IMR-90 (cell line): ENCODE results near the gene TBPL2. TPM values are rescaled to one million over a fixed set of nuclear protein-coding genes. Genes with fewer than 3 reads are reported as not detected.

ENCODE experiments used
- ATAC-seq: fragments of 200-7000 bp; cut with Tn5 transposase; 2 replicates; pipeline ENCODE4 v1.9.1; 2020; ENCODE audit warnings: low read depth, mild to moderate bottlenecking, moderate library complexity
- BruUV-seq: library from RNA; stranded (reverse); fragments of 400-500 nt; replicated peaks from 2 replicates; lab custom pipeline; 2021; lab: Mats Ljungman, UMichigan
- CTCF ChIA-PET: fragments of 300-600 bp; formaldehyde crosslinking; extraction: SDS; loops from one replicate; lab custom pipeline; 2021; ENCODE audit warnings: antibody characterized with exemption; lab: Yijun Ruan, JAX
- POLR2A ChIA-PET: fragments of 300-600 bp; sonication (Branson Sonifier 250); formaldehyde crosslinking; loops from one replicate; lab custom pipeline; 2022; ENCODE audit warnings: antibody characterized with exemption; ENCODE audit not compliant: unreplicated experiment; lab: Charles Lee
- DNase-seq: peaks from one replicate; pipeline ENCODE4 v3.0.0; 2013
- H2AFZ ChIP-seq: replicated peaks from 2 replicates; pipeline ENCODE3; 2013; ENCODE audit warnings: low read length, mild to moderate bottlenecking; ENCODE audit not compliant: poor library complexity
- H2AK5ac ChIP-seq: 2 replicates; pipeline ENCODE4 v1.6.1; 2013; ENCODE audit warnings: low read depth, low read length, inconsistent platforms
- H2AK9ac ChIP-seq: replicated peaks from 2 replicates; pipeline ENCODE3; 2013; ENCODE audit warnings: mild to moderate bottlenecking, low read depth, low read length, moderate library complexity; ENCODE audit not compliant: poor library complexity
- H2BK120ac ChIP-seq: 2 replicates; pipeline ENCODE4 v1.6.1; 2013; ENCODE audit warnings: low read depth, low read length, inconsistent platforms
- H2BK15ac ChIP-seq: 3 replicates; pipeline ENCODE4 v1.6.1; 2013; ENCODE audit warnings: low read depth, low read length, inconsistent platforms
- H2BK20ac ChIP-seq: 2 replicates; pipeline ENCODE4 v1.6.1; 2013; ENCODE audit warnings: low read depth, mild to moderate bottlenecking, inconsistent platforms, low read length, moderate library complexity
- H2BK5ac ChIP-seq: 2 replicates; pipeline ENCODE4 v1.6.1; 2013; ENCODE audit warnings: mild to moderate bottlenecking, low read depth, low read length, inconsistent platforms; ENCODE audit not compliant: poor library complexity, severe bottlenecking
- H3K14ac ChIP-seq: replicated peaks from 2 replicates; pipeline ENCODE4 v1.6.1; 2013; ENCODE audit warnings: low read depth, low read length, inconsistent platforms
- H3K18ac ChIP-seq: 2 replicates; pipeline ENCODE4 v1.6.1; 2013; ENCODE audit warnings: low read depth, low read length, control low read depth
- H3K23ac ChIP-seq: 2 replicates; pipeline ENCODE4 v1.6.1; 2013; ENCODE audit warnings: low read depth, low read length, inconsistent platforms
- H3K27ac ChIP-seq: 2 replicates; pipeline ENCODE4 v1.5.1; 2013; ENCODE audit warnings: mild to moderate bottlenecking, control low read depth, low read length; ENCODE audit not compliant: insufficient read depth
- H3K27me3 ChIP-seq: 2 replicates; pipeline ENCODE4 v1.6.1; 2013; ENCODE audit warnings: low read length; ENCODE audit not compliant: control insufficient read depth, insufficient read depth
- H3K36me3 ChIP-seq: 2 replicates; pipeline ENCODE4 v1.6.1; 2013; ENCODE audit warnings: low read length, mixed read lengths; ENCODE audit not compliant: control insufficient read depth, insufficient read depth
- H3K4ac ChIP-seq: 2 replicates; pipeline ENCODE4 v1.6.1; 2013; ENCODE audit warnings: low read depth, low read length, inconsistent platforms
- H3K4me1 ChIP-seq: 2 replicates; pipeline ENCODE4 v1.6.1; 2013; ENCODE audit warnings: low read length, mixed read lengths; ENCODE audit not compliant: control insufficient read depth, insufficient read depth
- H3K4me2 ChIP-seq: 2 replicates; pipeline ENCODE4 v1.6.1; 2013; ENCODE audit warnings: low read depth, mild to moderate bottlenecking, control low read depth, low read length, moderate library complexity
- H3K4me3 ChIP-seq: 2 replicates; pipeline ENCODE4 v1.5.1; 2013; ENCODE audit warnings: low read depth, mild to moderate bottlenecking, control low read depth, low read length, moderate library complexity; ENCODE audit not compliant: insufficient read depth
- H3K56ac ChIP-seq: 2 replicates; pipeline ENCODE4 v1.6.1; 2013; ENCODE audit warnings: low read length, inconsistent platforms; ENCODE audit not compliant: insufficient read depth; ENCODE audit errors: extremely low read depth
- H3K79me1 ChIP-seq, 2 experiments: 2 replicates each; pipeline ENCODE4 v1.6.1; 2013; ENCODE audit warnings: low read length in 2 of 2, inconsistent platforms in 1 of 2, low read depth in 1 of 2
- H3K9ac ChIP-seq: 2 replicates; pipeline ENCODE4 v1.6.1; 2013; ENCODE audit warnings: low read depth, low read length, control low read depth
- H3K9me1 ChIP-seq: 2 replicates; pipeline ENCODE4 v1.6.1; 2013; ENCODE audit warnings: low read length, inconsistent platforms; ENCODE audit not compliant: insufficient read depth
- H3K9me3 ChIP-seq: 2 replicates; pipeline ENCODE4 v1.6.1; 2013; ENCODE audit warnings: low read length; ENCODE audit not compliant: control insufficient read depth, insufficient read depth
- H4K20me1 ChIP-seq: 2 replicates; pipeline ENCODE4 v1.6.1; 2013; ENCODE audit warnings: low read length, inconsistent platforms; ENCODE audit not compliant: insufficient read depth
- H4K5ac ChIP-seq: 2 replicates; pipeline ENCODE4 v1.6.1; 2013; ENCODE audit warnings: mild to moderate bottlenecking, low read depth, low read length, control low read depth
- H4K8ac ChIP-seq, 2 experiments: 2 replicates each; pipeline ENCODE4 v1.6.1; 2013; ENCODE audit warnings: low read depth in 2 of 2, low read length in 2 of 2, control low read depth in 1 of 2, inconsistent platforms in 1 of 2
- H4K91ac ChIP-seq: 2 replicates; pipeline ENCODE4 v1.6.1; 2013; ENCODE audit warnings: low read depth, low read length, inconsistent platforms; ENCODE audit not compliant: insufficient read depth
- BHLHE40 ChIP-seq: fragments of 150-350 bp; IDR thresholded peaks from 2 replicates; pipeline ENCODE4 v1.6.1; 2016; ENCODE audit warnings: mild to moderate bottlenecking, low read depth, low read length
- CHD1 ChIP-seq: IDR thresholded peaks from 2 replicates; pipeline ENCODE4 v1.6.1; 2012; ENCODE audit warnings: low read depth, low read length, improper control_type of control experiment
- FOS ChIP-seq: fragments of 150-350 bp; IDR thresholded peaks from 2 replicates; pipeline ENCODE4 v1.6.1; 2016; ENCODE audit warnings: low read depth, low read length
- MAFK ChIP-seq: IDR thresholded peaks from 2 replicates; pipeline ENCODE4 v1.6.1; 2012; ENCODE audit warnings: low read depth, low read length, improper control_type of control experiment
- MAZ ChIP-seq: IDR thresholded peaks from 2 replicates; pipeline ENCODE4 v1.6.1; 2012; ENCODE audit warnings: low read depth, mild to moderate bottlenecking, low read length, improper control_type of control experiment, moderate library complexity, borderline replicate concordance
- MXI1 ChIP-seq: IDR thresholded peaks from 2 replicates; pipeline ENCODE4 v1.6.1; 2012; ENCODE audit warnings: low read depth, mild to moderate bottlenecking, low read length, moderate library complexity, borderline replicate concordance
- NFE2L2 ChIP-seq: fragments of 150-350 bp; IDR thresholded peaks from 2 replicates; pipeline ENCODE4 v1.6.1; 2016; ENCODE audit warnings: low read depth, mild to moderate bottlenecking, low read length
- RAD21 ChIP-seq: IDR thresholded peaks from 2 replicates; pipeline ENCODE4 v1.6.1; 2012; ENCODE audit warnings: low read length, improper control_type of control experiment
- RCOR1 ChIP-seq: IDR thresholded peaks from 2 replicates; pipeline ENCODE4 v1.6.1; 2012; ENCODE audit warnings: mild to moderate bottlenecking, low read length, improper control_type of control experiment; ENCODE audit not compliant: insufficient replicate concordance
- SMC3 ChIP-seq: fragments of 150-350 bp; IDR thresholded peaks from 2 replicates; pipeline ENCODE4 v1.6.1; 2016; ENCODE audit warnings: low read depth, mild to moderate bottlenecking, antibody characterized with exemption, low read length, moderate library complexity
- WGBS, 2 experiments: methylation state at CpG; one replicate each; pipeline versions ENCODE4 v1.1.5 to v1.1.7; 2013; ENCODE audit warnings: missing lambda C conversion rate in 2 of 2; ENCODE audit not compliant: insufficient read length in 1 of 2; ENCODE audit errors: extremely low coverage in 2 of 2; 5-methylcytosine and 5-hydroxymethylcytosine counted together
- dilution Hi-C: fragments of 300-500 bp; cut with HindIII; formaldehyde crosslinking; loops from one replicate; pipeline ENCODE4 v1.14.3; 2018; ENCODE audit warnings: low sequenced_read_pairs; ENCODE audit not compliant: unreplicated experiment
- in situ Hi-C: fragments of 300-500 bp; cut with MboI; formaldehyde crosslinking; loops from 3 replicates; pipeline ENCODE4 v1.14.3; 2019; ENCODE audit warnings: low sequenced_read_pairs, inconsistent platforms, mixed read lengths
- intact Hi-C: fragments of 100-400 bp; cut with micrococcal nuclease; formaldehyde crosslinking; loops from 2 replicates; pipeline ENCODE4 v1.10.0; 2022
- polyA plus RNA-seq, 3 experiments: library from polyadenylated mRNA; depleted of rRNA; stranded (reverse); fragments of >200 nt; gene quantifications; 2 replicates each; pipeline ENCODE4 v1.2.3, GENCODE V29; 2012; ENCODE audit warnings: low replicate concordance in 1 of 3
- total RNA-seq: library from RNA; depleted of rRNA; stranded (reverse); fragments of >200 nt; gene quantifications from 2 replicates; pipeline ENCODE4 v1.2.3, GENCODE V29; 2012
- TF ChIP-seq, protein P1 (sequence below): conservative IDR thresholded peaks from 2 replicates; pipeline ENCODE4 v1.5.1; 2012; ENCODE audit warnings: mild to moderate bottlenecking, low read depth, low read length, improper control_type of control experiment
- TF ChIP-seq, protein P2 (sequence below): fragments of 150-350 bp; IDR thresholded peaks from 2 replicates; pipeline ENCODE4 v1.6.1; 2016; ENCODE audit warnings: low read depth, mild to moderate bottlenecking, low read length, moderate library complexity, borderline replicate concordance
- TF ChIP-seq, protein P3 (sequence below): fragments of 150-350 bp; IDR thresholded peaks from 2 replicates; pipeline ENCODE4 v1.6.1; 2017; ENCODE audit warnings: mild to moderate bottlenecking, antibody characterized with exemption, low read length, low read depth

The TBPL2 gene
- total and polyA plus RNA-seq, 2 of the 4 experiments (the other 2 are of a cell fraction): not detected

DNA sequence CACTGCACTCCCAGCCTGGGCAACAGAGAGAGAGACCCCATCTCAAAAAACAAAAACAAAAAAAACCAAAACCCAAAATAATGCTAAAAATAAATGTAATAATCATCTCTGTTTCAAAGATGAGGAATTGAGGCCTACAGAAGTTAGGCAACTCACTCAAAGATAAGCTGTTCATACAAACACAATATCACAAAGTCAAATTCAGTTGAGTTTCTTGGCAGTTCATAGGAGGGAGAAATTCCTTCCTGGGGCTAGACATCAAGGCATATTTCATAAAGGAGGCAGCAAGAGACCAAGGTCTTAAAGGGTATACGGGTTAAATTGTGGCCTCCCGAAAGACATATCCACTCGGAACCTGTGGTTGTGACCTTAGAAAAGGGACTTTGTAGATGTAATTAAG lies 8.7 kb upstream of the TBPL2 start:
- no TSS peak for BruUV-seq
- in situ Hi-C loops: loop anchor here (25.0 kb wide), 1 partner anchor 888 kb away; no protein-coding TSS in a partner anchor
- WGBS, 2 experiments: no CpG with 5 or more reads among the region's 3 CpGs

More for the DNA sequence above, 8.7 kb upstream of the TBPL2 start:
- Histone ChIP-seq H3K79me1 (no peaks in the 10 kb centered on the region; a peak in 1 of 4 replicates), H3K4me3 (no peak overlapping the region), H3K27me3 (no peaks in the 10 kb centered on the region), H3K9me1 (no peaks in the 10 kb centered on the region), H2AK9ac (no peak overlapping the region), H3K9me3 (no peaks in the 10 kb centered on the region), H2AK5ac (peak overlapping the region; percentile 23; the same call in 1 of the 2 replicates), H2BK20ac (peak overlapping the region; percentile 53; the same call in 1 of the 2 replicates), H3K4ac (peak overlapping the region; percentile 24; the same call in 1 of the 2 replicates), H3K9ac (no peak overlapping the region), H2BK120ac (no peak overlapping the region), H3K4me1 (peaks cover 10% of the 10 kb centered on the region), H2AFZ (no peak overlapping the region), H3K36me3 (no peaks in the 10 kb centered on the region), H4K8ac (no peak overlapping the region), H4K20me1 (no peaks in the 10 kb centered on the region), H3K18ac (no peak overlapping the region), H4K5ac (no peak overlapping the region), H4K91ac (no peak overlapping the region), H3K23ac (no peak overlapping the region), H2BK5ac (no peak overlapping the region), H3K27ac (no peak overlapping the region), H3K4me2 (no peak overlapping the region), H3K56ac (no peak overlapping the region), H3K14ac (no peak overlapping the region), H2BK15ac (0 out of 3 replicates have a peak overlapping the region, but pooled peaks have one; percentile 20)
- ChIA-PET CTCF (no interaction called here), POLR2A (no interaction called here)
- DNase-seq (no peak), ATAC-seq (no peak)
- no peak for TF ChIP-seq BHLHE40
- TF ChIP-seq FOS: no peak
- TF ChIP-seq MAZ: no peak
- TF ChIP-seq NFE2L2: no peak
- TF ChIP-seq, protein P1, sequence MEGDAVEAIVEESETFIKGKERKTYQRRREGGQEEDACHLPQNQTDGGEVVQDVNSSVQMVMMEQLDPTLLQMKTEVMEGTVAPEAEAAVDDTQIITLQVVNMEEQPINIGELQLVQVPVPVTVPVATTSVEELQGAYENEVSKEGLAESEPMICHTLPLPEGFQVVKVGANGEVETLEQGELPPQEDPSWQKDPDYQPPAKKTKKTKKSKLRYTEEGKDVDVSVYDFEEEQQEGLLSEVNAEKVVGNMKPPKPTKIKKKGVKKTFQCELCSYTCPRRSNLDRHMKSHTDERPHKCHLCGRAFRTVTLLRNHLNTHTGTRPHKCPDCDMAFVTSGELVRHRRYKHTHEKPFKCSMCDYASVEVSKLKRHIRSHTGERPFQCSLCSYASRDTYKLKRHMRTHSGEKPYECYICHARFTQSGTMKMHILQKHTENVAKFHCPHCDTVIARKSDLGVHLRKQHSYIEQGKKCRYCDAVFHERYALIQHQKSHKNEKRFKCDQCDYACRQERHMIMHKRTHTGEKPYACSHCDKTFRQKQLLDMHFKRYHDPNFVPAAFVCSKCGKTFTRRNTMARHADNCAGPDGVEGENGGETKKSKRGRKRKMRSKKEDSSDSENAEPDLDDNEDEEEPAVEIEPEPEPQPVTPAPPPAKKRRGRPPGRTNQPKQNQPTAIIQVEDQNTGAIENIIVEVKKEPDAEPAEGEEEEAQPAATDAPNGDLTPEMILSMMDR: no peak
- TF ChIP-seq, protein P2, sequence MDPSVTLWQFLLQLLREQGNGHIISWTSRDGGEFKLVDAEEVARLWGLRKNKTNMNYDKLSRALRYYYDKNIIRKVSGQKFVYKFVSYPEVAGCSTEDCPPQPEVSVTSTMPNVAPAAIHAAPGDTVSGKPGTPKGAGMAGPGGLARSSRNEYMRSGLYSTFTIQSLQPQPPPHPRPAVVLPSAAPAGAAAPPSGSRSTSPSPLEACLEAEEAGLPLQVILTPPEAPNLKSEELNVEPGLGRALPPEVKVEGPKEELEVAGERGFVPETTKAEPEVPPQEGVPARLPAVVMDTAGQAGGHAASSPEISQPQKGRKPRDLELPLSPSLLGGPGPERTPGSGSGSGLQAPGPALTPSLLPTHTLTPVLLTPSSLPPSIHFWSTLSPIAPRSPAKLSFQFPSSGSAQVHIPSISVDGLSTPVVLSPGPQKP: no peak
- TF ChIP-seq MAFK: no peak
- TF ChIP-seq RAD21: no peak
- TF ChIP-seq CHD1: no peak
- TF ChIP-seq, protein P3, sequence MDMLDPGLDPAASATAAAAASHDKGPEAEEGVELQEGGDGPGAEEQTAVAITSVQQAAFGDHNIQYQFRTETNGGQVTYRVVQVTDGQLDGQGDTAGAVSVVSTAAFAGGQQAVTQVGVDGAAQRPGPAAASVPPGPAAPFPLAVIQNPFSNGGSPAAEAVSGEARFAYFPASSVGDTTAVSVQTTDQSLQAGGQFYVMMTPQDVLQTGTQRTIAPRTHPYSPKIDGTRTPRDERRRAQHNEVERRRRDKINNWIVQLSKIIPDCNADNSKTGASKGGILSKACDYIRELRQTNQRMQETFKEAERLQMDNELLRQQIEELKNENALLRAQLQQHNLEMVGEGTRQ: no peak
- no peak for TF ChIP-seq SMC3
- TF ChIP-seq MXI1: no peak
- TF ChIP-seq RCOR1: no peak
- intact Hi-C loops: no loop called here
- dilution Hi-C loops: no loop called here
